Stimulated activated CD8-positive, alpha-beta memory T cell treated with anti-CD3 and anti-CD28 coated beads, Interleukin-7, amount 100 ng/mL, for 24 hours (primary cell): ENCODE data around the gene MTG2.

Source experiments
- DNase-seq: peaks from one replicate; pipeline ENCODE4 v3.0.0-alpha.2; 2020; ENCODE audit warnings: low read depth

The MTG2 gene

DNA sequence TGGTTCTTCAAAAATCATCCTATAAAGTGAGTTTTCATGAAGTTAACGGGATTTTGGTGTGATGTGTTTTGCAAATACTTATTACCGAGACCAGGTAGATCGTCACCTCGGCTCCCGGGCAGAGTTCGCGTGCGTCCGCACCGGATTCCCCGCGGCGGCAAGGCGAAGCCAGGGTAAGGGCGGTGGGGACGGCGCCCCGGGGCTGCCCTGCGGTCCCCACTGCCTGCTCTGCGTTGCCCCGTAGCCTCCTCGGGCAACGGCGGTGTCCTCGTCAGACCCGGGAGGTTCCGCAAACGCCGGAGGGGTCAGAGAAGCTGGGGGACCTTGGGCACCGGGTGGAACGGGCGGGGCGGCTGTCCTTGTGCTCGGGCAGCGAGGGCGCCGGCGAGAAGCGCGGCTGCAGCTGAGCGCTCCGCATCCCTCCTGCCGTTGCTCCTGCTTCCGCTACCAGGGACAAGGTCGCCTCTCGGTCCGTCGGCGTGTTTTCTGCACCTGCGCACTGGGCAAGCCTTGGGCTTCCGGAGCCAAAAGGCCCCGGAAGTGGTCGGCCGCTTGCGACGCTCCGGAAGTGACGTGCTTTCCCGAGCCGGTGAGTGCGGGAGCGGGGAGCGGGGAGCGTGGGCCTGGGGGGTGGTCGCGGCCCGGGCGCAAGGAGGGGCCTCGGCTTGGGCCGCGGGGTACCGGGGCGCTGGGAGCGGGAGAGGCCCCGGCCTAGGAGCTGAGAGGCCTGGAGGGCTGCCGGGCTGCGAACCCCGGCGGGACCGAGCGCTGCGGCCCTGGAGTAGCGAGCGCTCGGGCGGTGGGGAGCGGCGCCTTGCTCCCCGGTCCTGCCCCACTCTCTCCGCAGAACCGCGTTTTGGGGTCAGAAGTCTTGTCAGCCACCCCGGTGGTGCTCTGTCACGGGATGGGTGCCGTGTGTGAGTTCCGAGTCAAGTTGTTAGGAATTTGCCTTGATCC is at the start of gene MTG2:
Gene MTG2, plus strand, starts transcription at position 560 of the 957 bp plus-strand sequence. CDS start 10,393 bp downstream, outside the sequence.
- peak; percentile 89 for DNase-seq

- no peak for DNase-seq
Measured at GRCh38 chr20:62133051-62133845, 49.6 kb upstream of the MTG2 start.

- DNase-seq, result no peak
Measured at GRCh38 chr20:62133864-62134263, 49.0 kb upstream of the MTG2 start.

DNA sequence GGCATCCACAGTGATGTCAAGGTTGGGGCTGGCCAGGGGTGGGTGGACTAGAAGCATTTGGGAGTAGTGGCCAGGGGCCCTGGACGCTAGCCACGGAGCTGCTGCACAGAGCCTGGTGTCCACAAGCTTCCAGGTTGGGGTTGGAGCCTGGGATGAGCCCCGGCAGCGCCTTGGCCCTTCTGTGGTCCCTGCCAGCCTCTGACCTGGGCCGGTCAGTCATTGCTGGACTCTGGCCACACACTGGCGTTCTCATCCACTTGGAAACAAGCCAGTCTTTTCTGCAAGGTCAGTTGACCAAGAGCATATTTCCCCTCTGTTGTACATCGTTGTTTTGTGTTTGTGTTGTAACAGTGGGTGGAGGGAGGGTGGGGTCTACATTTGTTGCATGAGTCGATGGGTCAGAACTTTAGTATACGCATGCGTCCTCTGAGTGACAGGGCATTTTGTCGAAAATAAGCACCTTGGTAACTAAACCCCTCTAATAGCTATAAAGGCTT is 48.0 kb upstream of the MTG2 start:
- no peak for DNase-seq

DNA sequence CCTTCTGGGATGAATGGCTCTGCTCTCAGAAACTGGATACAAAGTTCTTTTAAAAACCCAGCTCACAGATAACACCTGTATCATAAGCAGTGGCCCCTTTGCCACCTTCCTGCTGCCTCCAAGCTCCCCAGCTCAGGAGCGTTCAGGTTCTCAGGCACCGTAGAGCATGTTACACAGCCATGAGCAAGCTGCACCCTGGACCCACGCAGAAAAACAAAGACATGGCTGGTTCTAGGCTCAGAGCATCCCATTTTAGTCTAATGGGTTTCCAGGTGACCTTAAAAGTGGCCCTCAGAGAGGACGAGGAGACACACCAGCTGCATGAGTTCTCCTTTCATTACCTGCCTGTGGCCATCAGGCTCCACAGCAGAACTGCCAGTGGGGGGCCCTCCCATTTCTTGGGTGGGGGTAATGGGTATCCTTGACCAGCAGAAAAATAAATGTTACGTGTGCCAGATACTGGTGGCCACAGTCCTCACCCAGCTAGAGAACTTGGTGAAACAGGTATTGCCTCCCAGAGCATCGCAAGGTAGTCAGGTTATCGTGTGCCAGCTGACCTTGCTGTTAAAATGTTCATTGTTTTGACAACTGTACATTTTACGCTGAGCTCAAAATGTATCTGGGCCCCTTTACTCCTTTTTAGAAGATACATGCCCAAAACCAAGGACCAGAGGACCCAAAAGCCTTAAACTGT is 47.1 kb upstream of the MTG2 start:
- no peak for DNase-seq

DNA sequence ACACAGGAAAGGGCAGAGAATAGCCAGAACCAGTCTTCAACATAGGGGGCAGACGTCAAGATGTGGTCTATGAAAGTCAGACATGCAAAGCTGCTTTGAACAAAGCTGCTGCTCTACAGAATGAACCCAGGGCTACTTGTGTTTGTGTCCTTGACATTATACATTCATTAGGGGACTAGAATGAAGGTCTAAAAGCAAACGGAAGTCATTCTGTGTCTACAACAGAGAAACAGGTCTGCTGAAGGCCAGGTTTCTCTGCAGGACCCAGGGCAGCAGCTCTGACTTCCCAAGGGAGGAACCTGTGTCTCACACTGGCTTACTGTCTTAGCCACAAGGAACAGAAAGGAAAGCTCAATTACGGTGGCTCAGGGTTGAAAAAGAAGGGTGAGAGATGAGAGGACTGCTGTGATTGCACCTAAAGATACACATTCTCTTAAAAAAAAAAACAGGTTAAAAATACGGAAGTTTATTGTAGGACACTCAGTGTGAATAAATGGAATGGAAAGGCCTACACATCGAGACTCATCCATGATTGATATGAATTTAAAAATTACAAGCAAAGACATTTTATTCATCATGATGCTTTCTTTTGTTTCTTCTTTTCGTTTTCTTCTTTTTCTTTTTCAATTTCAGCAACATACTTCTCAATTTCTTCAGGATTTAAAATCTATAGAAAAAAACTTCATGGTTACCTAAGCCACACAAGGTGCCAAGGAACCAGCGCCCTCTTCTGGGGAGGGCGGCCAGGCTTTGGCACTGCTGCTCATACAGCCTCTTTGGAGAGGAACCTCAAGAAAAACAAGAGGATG is 46.3 kb upstream of the MTG2 start:
- DNase-seq, result no peak

DNA sequence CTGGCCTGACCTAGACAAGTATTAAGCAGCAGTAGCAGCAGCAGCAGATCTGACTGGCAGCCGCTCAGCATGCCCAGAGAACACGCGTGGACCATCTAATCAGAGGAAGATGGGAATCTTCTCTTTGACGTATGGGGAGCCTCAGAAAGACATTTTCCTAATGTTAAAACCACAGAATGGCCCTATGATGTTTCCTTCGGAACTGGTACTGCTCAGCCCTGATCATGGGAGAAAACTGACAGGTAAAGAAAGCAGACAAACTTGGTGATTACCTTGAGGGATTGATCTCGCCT is 45.8 kb upstream of the MTG2 start:
- no peak for DNase-seq

- no peak for DNase-seq
Measured at GRCh38 chr20:62137478-62138203, 45.2 kb upstream of the MTG2 start.

DNA sequence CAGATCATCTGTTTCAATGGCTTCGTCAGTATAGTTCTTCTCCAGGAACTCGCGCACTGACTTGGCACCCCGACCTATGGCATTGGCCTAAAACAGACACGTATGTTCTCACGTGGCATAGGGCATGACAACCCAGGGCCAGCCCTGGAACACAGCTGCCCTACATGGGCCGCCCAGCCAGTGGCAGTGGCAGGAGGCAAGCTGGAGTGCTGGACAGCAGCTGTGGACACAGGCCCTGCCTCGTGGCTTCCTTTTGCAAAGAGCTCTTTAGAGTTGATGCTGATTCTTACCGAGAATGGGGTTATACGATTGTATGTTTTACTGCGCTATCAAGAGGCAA is 44.7 kb upstream of the MTG2 start:
- DNase-seq, result no peak

DNA sequence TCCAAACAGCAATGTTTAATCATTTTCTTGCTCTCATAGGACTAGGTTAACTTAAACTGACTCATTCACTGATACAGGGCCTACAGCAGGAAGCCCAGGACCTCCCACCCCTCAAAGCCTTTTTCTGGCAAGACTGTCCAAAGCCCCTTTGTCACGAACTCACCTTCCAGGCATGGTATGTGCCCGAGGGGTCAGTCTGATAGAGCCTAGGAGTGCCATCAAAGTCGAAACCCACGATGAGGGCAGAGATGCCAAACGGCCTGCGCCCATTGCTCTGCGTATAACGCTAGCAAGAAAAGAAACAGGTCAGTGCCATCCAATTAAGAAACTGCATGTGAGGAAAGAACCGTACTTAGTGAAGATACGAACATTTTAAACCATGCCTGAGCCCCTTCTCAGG is 43.9 kb upstream of the MTG2 start:
- no peak for DNase-seq

DNA sequence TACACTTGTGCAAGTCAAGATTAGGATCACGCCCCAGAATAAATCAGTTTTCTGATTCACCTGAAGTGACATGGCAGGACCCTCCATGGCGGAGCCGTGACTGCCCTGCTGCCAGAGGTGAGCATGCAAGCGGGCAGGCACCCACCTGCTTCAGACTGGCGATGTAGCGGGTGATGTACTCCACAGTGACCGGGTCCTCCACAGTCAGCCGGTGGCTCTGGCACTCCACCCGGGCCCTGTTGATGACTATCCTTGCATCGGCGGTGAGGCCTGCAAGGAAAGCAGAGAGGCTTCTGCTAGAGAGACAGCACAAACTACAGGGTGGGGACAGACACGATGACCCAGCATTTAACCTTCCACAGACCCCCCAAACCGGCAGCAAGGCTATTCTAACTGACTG is 43.2 kb upstream of the MTG2 start:
- no peak for DNase-seq

- DNase-seq, result no peak
Measured at GRCh38 chr20:62141043-62141396, 41.8 kb upstream of the MTG2 start.

DNA sequence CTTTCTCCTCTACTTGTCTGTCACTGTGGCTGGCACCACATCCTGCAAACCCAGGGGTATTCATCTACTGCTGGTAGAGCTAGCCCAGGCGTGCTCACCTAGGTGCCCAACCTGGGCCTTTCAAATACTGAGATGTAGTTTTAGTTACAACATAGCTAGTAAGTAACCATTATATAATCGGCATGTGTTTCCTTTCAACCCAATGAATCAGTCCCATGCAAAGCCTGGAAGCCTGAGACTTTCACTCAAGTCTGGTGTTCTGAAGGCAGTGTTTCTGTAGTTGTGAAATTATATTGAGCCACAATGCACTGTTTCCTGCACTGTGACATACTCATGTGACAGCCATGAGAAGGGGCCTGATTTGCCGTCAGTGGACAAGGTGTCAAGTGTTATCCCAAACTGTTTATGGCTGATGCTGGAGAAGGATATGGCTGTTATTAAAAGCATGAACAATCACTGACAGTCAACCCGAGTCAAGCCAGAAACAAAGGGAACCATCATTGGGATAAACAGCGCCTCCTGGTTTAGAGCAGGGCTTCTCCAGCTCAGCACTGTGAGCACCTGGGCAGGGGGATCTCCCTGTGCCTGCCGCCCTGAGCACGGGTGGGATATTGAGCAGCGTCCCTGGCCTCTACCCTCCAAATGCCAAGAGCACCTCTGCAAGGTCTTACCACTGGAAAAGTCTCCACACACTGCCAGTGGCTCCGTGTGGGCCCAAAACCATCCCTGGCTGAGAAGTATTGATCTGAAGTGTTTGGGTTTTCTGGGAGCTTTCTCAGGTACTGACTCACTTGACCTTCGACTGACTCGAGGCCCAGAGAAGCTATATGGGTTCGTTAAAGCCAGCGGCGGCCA is 41.2 kb upstream of the MTG2 start:
- DNase-seq, result no peak

GRCh38 chr20:62142252-62143080 is 40.4 kb upstream of the MTG2 start:
- no peak for DNase-seq

- DNase-seq, result peak; percentile 61
Measured at GRCh38 chr20:62143081-62143956, 39.5 kb upstream of the MTG2 start, which contains the start of the genes PSMA7 and SS18L1. Gene PSMA7 (minus strand): TSS chr20:62143394. CDS start chr20:62143303, 91 bp downstream. Gene SS18L1 (plus strand): TSS chr20:62143769. CDS start chr20:62143821, 52 bp downstream.

- no peak for DNase-seq
Measured at GRCh38 chr20:62143957-62144825, 38.6 kb upstream of the MTG2 start.

GRCh38 chr20:62145688-62146018 is 37.2 kb upstream of the MTG2 start:
- DNase-seq, result no peak
